HG03108 (cell line): ENCODE results near the gene SDC1.
"Not testable (repeated sequence)": the region's sequence is repeated elsewhere in the genome, so short reads cannot be mapped to it uniquely, and the experiment has no call there.

Source experiments
- ATAC-seq: cut with Tn5 transposase; IDR thresholded peaks from one replicate; pipeline ENCODE4 v1.9.1; 2021; ENCODE audit warnings: moderate library complexity; ENCODE audit not compliant: unreplicated experiment

SDC1 gene, protein sequence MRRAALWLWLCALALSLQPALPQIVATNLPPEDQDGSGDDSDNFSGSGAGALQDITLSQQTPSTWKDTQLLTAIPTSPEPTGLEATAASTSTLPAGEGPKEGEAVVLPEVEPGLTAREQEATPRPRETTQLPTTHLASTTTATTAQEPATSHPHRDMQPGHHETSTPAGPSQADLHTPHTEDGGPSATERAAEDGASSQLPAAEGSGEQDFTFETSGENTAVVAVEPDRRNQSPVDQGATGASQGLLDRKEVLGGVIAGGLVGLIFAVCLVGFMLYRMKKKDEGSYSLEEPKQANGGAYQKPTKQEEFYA

DNA sequence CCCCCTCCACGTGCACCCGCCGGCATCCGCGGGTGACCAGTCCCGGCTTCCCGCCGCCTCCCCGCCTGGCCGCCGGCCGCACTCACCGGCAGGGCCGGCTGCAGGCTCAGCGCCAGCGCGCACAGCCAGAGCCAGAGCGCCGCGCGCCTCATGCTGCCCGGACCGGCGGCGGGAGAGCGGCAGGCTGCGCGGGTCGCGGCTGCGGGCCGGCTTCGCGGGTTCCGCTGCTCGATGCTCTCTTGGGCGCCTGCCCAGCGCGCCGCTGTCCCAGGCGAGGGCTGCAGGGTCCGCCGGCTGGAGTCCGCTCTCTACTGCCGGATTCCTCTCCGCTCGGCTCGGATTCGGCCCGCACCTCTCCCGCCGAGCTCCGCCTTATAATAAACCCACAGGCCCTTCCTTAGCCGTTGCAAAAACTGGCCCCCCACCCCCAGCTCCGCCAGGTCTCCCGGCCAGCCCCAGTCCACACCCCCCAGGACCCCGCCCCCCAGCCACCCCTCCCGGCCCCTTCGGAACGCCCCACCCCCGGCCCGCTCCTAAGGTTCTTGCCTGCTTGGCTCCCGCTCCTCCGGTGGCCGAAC lies at the start of gene SDC1:
SDC1 (minus strand) TSS at position 415 of the 578 bp plus-strand sequence; CDS start at position 152, 263 bp downstream.
- no peak for ATAC-seq

DNA sequence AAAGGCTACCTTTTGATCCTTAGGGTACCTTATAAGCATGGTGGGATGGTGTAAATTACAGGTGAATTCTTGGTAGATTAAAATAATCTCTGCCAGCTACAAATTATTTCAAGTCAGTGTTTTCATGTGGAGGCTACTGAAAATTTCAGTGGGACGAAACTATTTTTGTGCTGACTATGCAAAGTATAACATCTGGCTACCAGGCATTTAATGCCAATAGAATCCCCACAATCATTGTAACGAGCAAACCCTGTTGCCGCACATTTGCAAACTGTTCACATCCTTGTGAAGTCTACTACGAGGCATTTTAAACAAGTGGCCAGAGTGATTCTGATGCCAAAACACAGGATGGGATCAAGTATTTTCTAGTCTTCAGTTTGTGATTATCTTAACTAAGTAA lies 48.1 kb upstream of the SDC1 start:
- no peak for ATAC-seq

DNA sequence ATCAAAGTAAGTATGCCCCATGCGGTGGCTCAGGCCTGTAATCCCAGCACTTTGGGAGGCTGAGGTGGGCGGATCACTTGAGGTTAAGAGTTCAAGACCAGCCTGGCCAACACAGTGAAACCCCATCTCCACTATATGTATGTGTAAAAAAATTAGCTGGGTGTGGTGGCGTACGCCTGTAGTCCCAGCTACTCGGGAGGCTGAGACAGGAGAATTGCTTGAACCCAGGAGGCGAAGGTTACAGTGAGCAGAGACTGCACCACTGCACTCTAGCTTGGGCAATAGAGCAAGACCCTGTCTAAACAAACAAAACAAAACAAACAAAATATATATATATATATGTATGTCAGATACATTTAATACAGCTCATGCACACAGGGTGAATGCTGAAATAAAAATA lies 43.4 kb upstream of the SDC1 start:
- not testable (repeated sequence) for ATAC-seq

DNA sequence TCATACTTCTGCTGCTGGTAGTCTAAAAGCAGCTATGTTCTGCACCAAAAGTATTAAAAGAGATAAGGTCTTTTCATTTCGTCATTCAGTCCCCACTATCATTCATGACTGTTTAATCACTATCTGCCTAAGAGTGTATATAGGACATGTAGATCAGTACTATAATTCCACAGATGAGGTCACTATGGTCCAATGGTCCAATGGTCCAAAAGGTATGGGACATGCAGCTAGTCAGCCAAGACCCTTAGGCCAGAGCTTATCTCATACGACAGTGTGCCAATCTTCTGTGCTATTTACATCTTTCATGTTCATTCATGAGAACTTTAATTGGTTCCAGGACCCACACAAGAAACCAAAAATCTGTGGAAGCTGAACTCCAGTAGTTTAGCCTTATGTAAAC lies 42.6 kb upstream of the SDC1 start:
- ATAC-seq = no peak

DNA sequence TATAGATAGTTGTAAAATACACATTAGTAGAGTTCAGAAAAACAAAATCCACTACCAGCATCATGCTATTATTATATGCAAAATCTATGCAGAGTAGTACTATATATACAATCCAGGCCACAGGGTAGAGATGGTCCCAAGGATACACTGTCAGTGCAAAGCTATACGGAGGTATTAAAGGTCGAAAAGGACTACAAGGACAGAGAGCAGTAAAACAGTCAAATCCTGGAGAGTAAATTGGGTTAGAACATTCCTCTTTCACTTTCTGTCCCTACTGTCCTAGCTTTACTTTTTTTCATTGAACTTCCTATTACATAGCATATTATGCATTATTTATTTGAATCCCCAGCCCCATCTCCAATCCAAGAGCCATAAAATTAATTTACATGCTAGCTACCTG lies 39.7 kb upstream of the SDC1 start:
- ATAC-seq = no peak

DNA sequence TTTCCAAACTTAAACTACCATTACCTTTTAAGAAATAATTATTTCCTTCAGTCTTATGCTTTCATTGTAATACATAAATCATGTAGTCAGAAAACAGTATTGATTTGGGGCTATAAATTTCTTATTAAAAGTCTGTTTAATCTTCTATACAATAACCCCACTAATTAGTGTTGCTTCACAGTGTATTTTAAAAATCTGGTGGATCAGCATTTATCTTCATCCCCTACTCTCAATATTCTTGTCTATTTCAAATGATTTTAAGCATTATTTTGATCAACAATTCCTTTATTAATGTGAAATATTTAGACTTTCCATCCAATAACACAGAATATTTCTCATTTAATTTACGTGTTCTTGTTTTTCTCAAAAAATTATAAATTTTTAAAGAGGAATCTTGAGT lies 32.5 kb upstream of the SDC1 start:
- ATAC-seq = no peak

DNA sequence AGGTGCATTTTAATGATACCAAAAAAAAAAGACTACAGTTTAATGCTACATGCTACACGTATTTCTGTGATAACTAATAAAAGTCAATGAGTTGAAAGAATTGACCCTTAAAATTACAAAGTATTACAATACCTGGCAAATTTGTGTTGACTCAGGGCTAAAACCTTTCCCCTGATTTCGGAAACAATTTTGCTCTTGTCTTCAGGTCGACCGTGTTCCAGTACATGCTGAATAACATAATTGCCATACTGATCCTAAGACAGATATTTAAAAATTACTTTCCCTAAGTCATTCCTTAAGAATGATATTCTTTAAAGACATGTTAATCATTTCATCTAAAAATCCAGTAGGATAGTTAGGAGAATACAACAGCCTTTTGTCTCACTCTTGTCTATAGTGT lies 29.8 kb upstream of the SDC1 start:
- ATAC-seq = no peak

DNA sequence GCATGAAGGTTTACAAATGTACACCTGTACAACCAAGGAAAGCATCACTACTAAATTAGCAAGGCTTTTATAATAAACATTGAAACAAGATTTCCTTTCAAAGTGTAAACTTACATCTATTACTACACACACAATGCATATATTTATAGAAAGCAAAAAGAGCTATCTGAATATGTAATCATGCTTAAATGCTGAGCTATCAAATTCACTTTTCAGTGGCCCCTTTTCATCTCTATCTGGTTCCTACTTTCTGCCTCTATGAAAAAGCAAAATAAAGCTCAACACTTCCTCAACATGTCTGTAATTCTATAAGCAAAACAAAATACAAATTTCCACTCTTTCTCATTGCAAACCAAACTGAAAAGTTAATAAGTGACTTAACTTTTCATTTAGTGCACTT lies 25.5 kb upstream of the SDC1 start:
- ATAC-seq = no peak

DNA sequence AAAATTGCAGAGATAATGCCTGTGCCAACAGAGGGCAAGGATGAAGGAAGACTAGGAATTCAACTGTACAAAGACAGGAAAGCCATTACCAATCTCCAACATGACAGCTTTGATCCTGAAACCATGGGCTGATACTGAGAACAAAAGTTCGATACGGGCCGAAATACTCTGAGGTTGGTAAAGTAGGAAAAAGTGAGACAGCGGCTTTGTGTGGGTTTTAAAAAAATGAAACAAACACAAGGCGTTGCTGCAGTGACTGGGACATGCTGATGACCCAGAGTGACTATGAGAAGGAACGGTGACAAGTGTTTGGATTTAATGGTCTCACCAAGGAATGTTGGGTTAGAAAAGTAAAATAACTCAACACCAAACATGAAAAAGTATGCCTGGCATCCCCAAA lies 24.2 kb upstream of the SDC1 start:
- ATAC-seq = no peak

DNA sequence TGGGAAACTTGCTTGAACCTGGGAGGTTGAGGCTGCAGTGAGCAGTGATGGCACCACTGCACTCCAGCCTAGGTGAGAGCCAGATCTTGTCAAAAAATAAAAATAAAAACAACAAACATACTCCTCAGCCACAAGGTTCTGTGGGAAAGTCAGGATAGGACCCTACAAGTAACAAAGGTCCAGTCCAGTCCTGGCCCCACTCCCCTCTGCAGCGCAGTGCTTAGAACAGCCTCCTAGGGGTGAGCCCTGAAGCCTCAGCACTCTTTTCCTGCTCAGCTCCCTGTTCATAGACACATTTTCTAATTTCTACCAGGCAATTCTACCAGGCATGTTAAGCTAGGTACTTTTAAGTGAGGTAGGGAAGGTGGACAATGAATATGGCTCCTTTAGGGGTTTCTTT lies 22.2 kb upstream of the SDC1 start:
- no peak for ATAC-seq

DNA sequence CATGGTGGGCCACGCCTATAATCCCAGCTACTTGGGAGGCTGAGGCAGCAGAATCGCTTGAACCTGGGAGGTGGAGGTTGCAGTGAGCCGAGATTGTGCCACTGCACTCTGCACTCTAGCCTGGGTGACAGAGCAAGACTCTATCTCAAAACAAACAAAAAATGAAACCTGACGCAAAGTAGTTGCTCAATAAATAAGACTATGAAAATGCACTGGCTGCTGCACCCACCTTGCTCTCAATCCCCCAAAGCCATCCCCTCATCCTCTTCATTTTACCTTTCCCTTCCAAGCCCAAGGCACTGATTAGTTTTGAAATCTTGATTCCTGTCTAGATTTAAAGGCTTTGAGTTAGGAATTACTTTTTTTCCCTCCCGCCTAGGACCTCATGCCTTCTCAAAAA lies 18.7 kb upstream of the SDC1 start:
- ATAC-seq = not testable (repeated sequence)

DNA sequence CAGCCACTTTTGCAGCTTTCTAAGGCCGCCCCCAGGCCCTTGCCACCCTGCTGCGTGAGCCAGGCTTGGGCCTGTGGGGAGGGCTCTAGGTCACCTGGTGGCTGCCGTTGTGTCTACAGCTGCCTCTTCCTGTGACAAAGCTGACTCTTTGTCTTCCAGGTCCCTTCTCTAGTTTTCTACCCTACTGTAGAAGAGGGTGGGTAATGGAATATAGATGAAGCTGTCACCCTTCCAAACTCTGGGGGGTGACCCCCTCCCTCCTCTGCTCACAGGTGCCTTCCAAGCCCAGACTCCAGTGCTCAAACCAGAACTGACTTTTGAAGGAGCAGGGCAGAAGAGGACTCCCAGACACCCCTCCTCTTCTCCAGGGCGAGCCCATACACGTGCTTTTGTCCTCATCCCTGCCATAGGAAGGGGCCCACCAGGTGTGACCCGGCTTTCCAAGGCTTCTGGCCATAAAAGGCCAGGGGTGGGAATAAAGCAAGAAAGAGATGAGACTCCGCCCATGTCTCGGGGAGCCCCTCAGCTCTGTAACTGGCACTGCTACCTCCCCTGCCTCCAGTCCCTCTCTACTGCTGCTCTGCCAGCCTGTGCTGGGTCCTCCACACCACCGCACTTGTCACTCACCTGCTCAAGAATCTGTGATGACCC lies 17.9 kb upstream of the SDC1 start:
- ATAC-seq = no peak

DNA sequence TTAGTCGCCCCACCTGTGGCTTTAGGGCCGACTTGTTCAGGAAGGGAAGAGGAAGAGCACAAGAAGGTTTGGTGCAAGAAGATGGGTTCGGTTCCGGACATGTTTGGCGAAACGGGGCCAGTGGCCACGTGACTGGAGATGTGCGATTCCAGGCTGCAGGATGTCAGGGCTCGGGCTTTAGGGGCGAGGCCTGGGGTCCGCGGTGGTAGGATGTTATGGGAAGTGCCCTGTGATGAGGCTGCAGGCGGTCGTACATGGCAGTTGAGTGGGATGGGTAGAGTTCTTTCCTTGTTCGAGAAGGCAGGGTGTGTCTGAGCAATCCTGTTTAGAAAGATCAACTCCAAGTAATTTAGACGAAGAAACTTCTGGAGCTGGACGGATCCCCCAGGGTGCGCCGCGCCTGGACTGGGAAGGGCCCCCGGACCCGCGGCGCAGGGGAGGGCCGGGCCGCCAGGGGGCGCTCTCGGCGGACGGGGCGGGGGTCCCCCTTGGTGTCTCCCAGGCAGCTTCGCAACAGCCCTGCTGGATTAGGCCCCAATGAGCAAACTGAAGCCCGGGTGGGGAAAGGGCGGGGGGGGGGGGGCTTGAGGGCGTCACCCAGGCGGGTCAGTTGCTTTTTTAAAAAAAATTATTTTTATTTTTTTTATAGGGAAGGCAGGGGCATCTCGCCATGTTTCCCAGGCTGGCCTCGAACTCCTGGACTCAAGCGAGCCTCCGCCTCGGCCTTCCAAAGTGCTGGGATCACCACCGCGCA lies 17.2 kb upstream of the SDC1 start:
- no peak for ATAC-seq

DNA sequence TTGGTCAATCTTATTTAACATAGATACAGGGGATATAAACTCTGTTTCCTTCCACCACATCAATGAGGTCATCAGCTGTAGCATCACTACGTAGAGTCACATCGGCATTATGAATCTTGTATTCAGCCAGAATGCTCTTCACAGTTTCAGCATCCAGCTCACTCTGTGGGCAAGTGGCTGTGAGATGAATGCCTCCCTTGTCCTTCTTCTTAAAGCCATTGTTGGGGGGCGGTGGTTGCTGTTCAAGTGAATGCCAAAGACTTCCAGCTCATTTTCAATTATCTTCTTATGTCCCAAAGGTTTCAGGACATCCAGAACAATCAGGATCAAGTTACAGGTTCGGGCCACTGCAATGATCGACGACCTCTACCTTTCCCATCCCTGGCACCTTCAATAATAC lies 15.4 kb upstream of the SDC1 start:
- ATAC-seq = not testable (repeated sequence)

DNA sequence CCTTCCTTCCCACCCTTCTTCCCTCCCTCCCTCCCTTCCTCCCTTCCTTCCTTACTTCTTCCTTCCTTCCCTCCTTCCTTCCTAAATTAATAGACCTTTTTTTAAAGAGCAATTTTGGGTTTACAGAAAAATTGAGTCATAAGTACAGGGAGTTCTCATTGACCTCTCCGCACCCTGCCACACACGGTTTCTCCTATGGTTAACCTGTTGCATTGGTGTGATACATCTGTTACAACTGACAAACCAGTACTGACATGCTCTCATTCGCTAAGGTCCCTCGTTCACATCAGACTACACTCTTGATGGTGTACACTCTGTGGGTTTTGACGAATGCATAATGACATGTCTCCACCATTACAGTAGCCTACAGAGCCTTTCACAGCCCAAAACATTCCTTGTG lies 11.6 kb upstream of the SDC1 start:
- ATAC-seq = no peak

DNA sequence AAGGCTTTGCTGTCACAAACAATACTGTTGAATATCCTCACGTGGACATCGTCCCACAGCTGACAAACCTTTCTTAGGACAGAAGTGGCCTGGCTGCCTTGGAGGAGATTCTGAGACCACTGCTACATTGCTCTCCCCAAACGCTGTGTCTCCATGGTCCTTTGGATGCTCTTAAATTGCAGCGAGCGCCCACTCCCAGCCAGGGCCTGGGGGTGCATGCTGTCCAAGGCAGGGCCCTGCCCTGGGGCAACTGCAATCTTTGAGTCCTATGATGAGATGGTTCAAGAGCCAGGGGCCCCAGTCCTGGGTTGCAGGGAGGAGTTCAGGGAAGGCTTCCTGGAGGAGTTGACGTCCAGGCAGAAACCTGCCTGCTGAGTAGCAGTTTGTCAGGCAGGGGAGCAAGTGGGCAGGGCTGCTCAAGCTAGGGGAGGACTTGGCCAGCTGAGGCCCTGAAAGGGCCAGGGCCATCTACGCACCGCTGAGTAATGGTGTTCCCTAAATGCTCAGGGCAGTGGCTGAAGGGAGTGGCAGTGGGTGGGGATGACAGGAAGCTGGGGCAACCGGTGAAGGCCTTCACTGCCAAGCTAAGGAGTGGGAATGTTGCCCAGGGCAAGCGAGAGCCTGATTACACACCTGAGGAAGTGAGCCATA lies 10.8 kb upstream of the SDC1 start:
- ATAC-seq = no peak

DNA sequence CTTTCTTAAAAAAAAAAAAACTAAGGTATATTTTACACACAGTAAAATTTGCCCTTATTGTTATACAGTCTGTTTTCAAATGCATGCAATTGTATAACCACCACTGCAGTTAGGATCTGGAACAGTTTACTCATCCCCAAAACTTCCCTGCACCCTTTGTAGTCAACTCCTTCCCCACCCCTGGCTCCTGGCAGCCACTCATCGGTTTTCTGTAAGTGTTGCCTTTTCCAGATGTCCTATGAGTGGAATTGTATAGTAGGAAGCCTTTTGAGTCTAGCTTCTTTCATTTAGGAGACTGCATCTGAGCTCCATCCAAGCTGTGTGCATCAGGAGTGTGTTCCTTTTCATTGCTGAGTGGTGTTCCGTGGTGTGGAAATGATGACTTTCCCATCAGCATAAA lies 9.7 kb upstream of the SDC1 start:
- ATAC-seq = not testable (repeated sequence)

DNA sequence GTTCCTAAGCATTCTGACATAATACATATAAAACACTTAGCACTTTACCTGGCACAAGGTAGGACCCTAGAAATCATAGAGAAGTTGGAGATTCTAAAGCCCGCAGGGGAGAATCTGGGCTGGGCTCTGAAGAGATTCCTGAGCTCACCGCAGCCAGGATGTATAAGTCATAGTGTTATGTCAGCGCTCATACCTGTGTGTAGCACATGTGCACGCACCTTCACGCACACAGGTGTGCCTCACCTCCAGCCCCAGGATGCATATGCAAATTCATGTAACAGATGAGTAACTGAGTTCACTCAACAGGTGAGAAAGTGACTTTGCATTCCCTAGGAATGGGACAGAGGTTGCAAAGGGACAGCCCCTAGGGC lies 7.9 kb upstream of the SDC1 start:
- ATAC-seq = no peak

DNA sequence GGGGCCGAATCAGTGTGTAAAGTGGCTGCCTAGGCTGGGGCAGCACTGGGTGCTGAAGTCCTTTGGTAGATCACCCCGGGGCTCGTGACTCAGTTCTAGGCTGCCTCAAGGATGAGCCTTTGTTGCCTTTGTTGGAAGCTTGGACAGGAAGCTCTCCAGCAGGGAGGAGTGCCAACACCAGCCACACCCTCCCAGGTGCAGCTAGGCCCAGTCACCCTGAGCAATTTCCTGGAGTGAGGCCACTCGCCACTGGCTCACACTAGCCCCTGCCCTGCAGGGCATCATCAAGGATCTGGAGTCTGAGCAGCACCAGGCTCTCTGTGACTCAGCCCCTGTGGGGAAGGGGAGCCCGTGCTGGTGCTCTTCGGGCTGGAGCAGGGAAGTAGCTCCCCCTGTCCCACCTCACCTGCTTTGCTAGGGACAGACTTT lies 6.7 kb upstream of the SDC1 start:
- no peak for ATAC-seq

DNA sequence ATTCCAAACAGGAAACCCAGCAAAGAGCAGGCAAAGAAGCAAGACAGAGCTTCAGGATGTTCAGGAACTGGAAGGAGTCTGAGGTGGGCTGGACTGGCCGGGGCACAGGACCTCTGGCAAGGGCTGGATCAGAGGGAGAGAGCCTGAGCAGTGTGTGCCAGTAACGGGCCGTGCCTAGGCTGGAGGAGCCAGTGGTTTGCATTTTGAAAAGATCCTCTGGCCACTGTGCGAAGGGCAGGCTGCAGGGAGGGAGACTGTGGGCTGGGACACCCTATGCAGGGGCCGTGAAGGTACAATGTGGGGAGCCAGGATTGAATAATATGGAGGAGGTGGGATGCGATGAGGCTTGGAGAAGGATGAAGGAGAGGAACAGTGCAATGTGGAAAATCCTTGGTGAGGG lies 6.2 kb upstream of the SDC1 start:
- no peak for ATAC-seq

DNA sequence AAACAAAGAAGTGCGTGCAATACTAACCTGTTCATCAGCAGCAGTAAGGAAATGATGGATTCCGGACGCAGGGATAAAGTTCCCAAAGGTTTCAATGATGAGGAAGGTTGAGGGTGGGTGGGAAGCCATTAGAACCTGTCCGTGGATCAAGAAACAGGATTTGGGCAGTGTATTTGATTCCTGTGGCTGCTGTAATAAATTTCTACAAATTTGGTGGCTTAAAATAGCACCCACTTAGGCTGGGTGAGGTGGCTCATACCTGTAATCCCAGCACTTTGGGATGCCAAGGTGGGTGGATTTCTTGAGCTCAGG lies 5.1 kb upstream of the SDC1 start:
- ATAC-seq = no peak
